ENCODE data around the gene LHFPL4.

The LHFPL4 gene

GRCh38 chr3:9590282-9590791, 36.7 kb upstream of the LHFPL4 start:
- TF ChIP-seq FOXP2 (optimal IDR thresholded peaks at IDR 0.05; ENCODE audit: borderline replicate concordance, extremely low read depth, extremely low read length, insufficient read depth) (no peak), POLR2AphosphoS5 (IDR thresholded peaks at IDR 0.05; ENCODE audit: low read depth, low read length) (no peak), TAF1 (IDR thresholded peaks at IDR 0.05; ENCODE audit: borderline replicate concordance, insufficient read depth, low read length) (no peak), SIN3A (IDR thresholded peaks at IDR 0.05; ENCODE audit: borderline replicate concordance, insufficient read depth, low read length) (no peak), REST (IDR thresholded peaks at IDR 0.05; ENCODE audit: insufficient read depth in 1 of 2, low read depth in 2 of 2, low read length in 2 of 2) (no peak)

DNA sequence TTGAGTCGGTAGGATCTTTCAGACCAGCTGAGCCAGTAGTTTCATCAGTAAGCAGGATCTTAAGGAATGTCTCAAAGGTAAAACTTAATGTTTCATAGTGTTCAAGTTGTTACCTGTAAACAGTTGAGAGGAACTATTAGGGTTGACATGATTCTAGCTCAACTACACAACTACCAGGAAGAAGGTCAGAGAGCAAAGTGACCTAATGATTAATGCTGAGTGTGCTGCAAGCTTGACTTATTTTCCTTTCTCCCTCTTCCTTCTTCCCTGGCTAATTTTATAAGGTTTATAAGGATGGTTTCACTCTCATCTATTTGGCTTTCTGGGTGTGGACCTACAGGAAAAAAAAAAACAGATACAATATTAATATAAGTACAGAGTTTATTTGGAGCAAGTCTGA, 30.2 kb upstream of the LHFPL4 start:
- no peak for TF ChIP-seq FOXP2 (optimal IDR thresholded peaks at IDR 0.05; ENCODE audit: borderline replicate concordance, extremely low read depth, extremely low read length, insufficient read depth)
- no peak for TF ChIP-seq TAF1 (IDR thresholded peaks at IDR 0.05; ENCODE audit: borderline replicate concordance, insufficient read depth, low read length)
- TF ChIP-seq SIN3A (IDR thresholded peaks at IDR 0.05; ENCODE audit: borderline replicate concordance, insufficient read depth, low read length) = no peak
- TF ChIP-seq POLR2AphosphoS5 (IDR thresholded peaks at IDR 0.05; ENCODE audit: low read depth, low read length) = no peak
- no peak for TF ChIP-seq REST (IDR thresholded peaks at IDR 0.05; ENCODE audit: insufficient read depth in 1 of 2, low read depth in 2 of 2, low read length in 2 of 2)

DNA sequence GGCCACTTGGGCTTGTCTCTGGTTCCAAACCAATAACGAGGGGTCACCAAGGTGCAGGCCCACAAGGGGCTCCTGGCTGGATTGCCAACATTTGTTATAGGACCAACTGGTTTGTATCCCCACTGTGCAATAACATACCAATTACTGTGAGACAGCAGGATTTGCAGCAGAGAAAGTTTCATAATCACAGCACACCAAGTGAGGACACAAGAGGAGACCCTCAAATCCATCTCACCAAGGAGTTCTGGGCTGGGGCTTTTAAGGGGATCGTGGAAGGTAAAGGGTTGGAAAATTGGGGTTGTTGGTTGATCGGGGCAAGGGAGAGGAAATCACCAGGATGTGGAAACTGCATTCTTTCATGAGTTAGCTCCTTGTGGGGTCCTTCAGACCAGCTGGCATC, 29.7 kb upstream of the LHFPL4 start:
- TF ChIP-seq FOXP2 (optimal IDR thresholded peaks at IDR 0.05; ENCODE audit: borderline replicate concordance, extremely low read depth, extremely low read length, insufficient read depth) = no peak
- no peak for TF ChIP-seq SIN3A (IDR thresholded peaks at IDR 0.05; ENCODE audit: borderline replicate concordance, insufficient read depth, low read length)
- TF ChIP-seq REST (IDR thresholded peaks at IDR 0.05; ENCODE audit: insufficient read depth in 1 of 2, low read depth in 2 of 2, low read length in 2 of 2) = no peak
- TF ChIP-seq TAF1 (IDR thresholded peaks at IDR 0.05; ENCODE audit: borderline replicate concordance, insufficient read depth, low read length) = no peak
- no peak for TF ChIP-seq POLR2AphosphoS5 (IDR thresholded peaks at IDR 0.05; ENCODE audit: low read depth, low read length)

GRCh38 chr3:9582332-9582731, 28.7 kb upstream of the LHFPL4 start:
- TF ChIP-seq SIN3A (IDR thresholded peaks at IDR 0.05; ENCODE audit: borderline replicate concordance, insufficient read depth, low read length) (no peak), REST (IDR thresholded peaks at IDR 0.05; ENCODE audit: insufficient read depth in 1 of 2, low read depth in 2 of 2, low read length in 2 of 2) (no peak), FOXP2 (optimal IDR thresholded peaks at IDR 0.05; ENCODE audit: borderline replicate concordance, extremely low read depth, extremely low read length, insufficient read depth) (no peak), TAF1 (IDR thresholded peaks at IDR 0.05; ENCODE audit: borderline replicate concordance, insufficient read depth, low read length) (no peak), POLR2AphosphoS5 (IDR thresholded peaks at IDR 0.05; ENCODE audit: low read depth, low read length) (no peak)

DNA sequence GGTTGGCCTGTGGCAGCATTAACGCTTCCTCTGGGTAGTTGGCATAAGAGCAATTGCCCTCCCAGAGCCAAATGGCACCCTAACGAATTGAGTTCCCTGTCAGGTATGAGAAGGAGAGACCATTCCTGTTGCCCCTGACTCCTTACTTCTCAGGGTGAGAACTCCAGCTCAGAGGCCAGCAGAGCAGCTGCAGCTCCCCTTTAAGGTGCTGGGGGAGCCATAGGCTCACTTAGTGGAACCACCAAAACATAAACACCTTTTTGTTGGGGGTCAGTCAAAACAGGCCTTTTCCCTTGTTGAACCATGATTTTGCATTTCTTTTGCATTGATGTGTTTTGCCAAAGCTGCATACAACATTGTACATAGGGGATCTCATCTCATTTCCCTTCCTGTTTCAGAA, 28.1 kb upstream of the LHFPL4 start:
- TF ChIP-seq TAF1 (IDR thresholded peaks at IDR 0.05; ENCODE audit: borderline replicate concordance, insufficient read depth, low read length) = no peak
- TF ChIP-seq REST (IDR thresholded peaks at IDR 0.05; ENCODE audit: insufficient read depth in 1 of 2, low read depth in 2 of 2, low read length in 2 of 2) = no peak
- TF ChIP-seq POLR2AphosphoS5 (IDR thresholded peaks at IDR 0.05; ENCODE audit: low read depth, low read length) = no peak
- TF ChIP-seq FOXP2 (optimal IDR thresholded peaks at IDR 0.05; ENCODE audit: borderline replicate concordance, extremely low read depth, extremely low read length, insufficient read depth) = no peak
- TF ChIP-seq SIN3A (IDR thresholded peaks at IDR 0.05; ENCODE audit: borderline replicate concordance, insufficient read depth, low read length) = no peak
